Bronchial epithelial cell (primary cell): ENCODE results near the gene STBD1. TPM values are rescaled to one million over a fixed set of nuclear protein-coding genes. Genes with fewer than 3 reads are reported as not detected.
A peak's percentile ranks its signal among the peaks of the same experiment; 100 is the strongest.

Source experiments
- DNase-seq: peaks from one replicate; pipeline ENCODE4 v3.0.0-alpha.2; 2010; ENCODE audit warnings: low read depth
- FAIRE-seq: peaks from 2 replicates; lab custom pipeline; 2011; peaks lifted over from hg19 to GRCh38; lab: Jason Lieb, UNC
- H3K27me3 ChIP-seq: 2 replicates; pipeline ENCODE4 v1.5.1; 2011; ENCODE audit warnings: low read length; ENCODE audit not compliant: control insufficient read depth, insufficient read depth
- H3K36me3 ChIP-seq: 2 replicates; pipeline ENCODE4 v1.5.1; 2011; ENCODE audit warnings: low read length; ENCODE audit not compliant: control insufficient read depth, insufficient read depth
- H3K4me3 ChIP-seq: 2 replicates; pipeline ENCODE4 v1.5.1; 2011; ENCODE audit warnings: mild to moderate bottlenecking, low read depth, low read length, control low read depth
- CTCF ChIP-seq: IDR thresholded peaks from 2 replicates; pipeline ENCODE4 v1.5.1; 2011; ENCODE audit warnings: mild to moderate bottlenecking, moderate library complexity, low read length, control low read depth, inconsistent platforms; ENCODE audit not compliant: insufficient read depth, severe bottlenecking
- total RNA-seq: library from RNA; depleted of rRNA; stranded (reverse); fragments of >200 nt; gene quantifications from 2 replicates; pipeline ENCODE4 v1.2.1, GENCODE V29; 2014

Gene STBD1
- total RNA-seq, 1 donor from 2014 or later = 10.0 TPM

- Histone ChIP-seq H3K4me3 (no peak overlapping the region), H3K27me3 (no peaks in the 10 kb centered on the region), H3K36me3 (no peaks in the 10 kb centered on the region)
- FAIRE-seq (peak; percentile 47), DNase-seq (no peak)
- no peak for TF ChIP-seq CTCF
Measured at GRCh38 chr4:76339364-76339763, 32.8 kb downstream of the STBD1 start.

- Histone ChIP-seq H3K27me3 (no peaks in the 10 kb centered on the region), H3K4me3 (no peak overlapping the region), H3K36me3 (no peaks in the 10 kb centered on the region)
- DNase-seq (peak; percentile 74), FAIRE-seq (no peak)
- no peak for TF ChIP-seq CTCF
Measured at GRCh38 chr4:76341063-76341462, 34.5 kb downstream of the STBD1 start.

GRCh38 chr4:76342191-76342590 is 35.7 kb downstream of the STBD1 start:
- no peak for TF ChIP-seq CTCF
- FAIRE-seq (no peak), DNase-seq (no peak)
- no peak overlapping the region for H3K4me3 ChIP-seq
- no peaks in the 10 kb centered on the region for H3K27me3 ChIP-seq
- H3K36me3 ChIP-seq = no peaks in the 10 kb centered on the region

- no peak for FAIRE-seq
Measured at GRCh38 chr4:76342803-76343202, 36.3 kb downstream of the STBD1 start.

GRCh38 chr4:76354517-76355473 is 48.3 kb downstream of the STBD1 start:
- FAIRE-seq (no peak), DNase-seq (no peak)
- Histone ChIP-seq H3K36me3 (no peaks in the 10 kb centered on the region), H3K27me3 (no peaks in the 10 kb centered on the region), H3K4me3 (no peak overlapping the region)
- no peak for TF ChIP-seq CTCF

More at GRCh38 chr4:76342803-76343202, 36.3 kb downstream of the STBD1 start:
- Histone ChIP-seq H3K27me3 (no peaks in the 10 kb centered on the region), H3K36me3 (no peaks in the 10 kb centered on the region), H3K4me3 (no peak overlapping the region)
- TF ChIP-seq CTCF = no peak
- DNase-seq = no peak
